ENCODE results near the gene ASXL2.

The ASXL2 gene

DNA sequence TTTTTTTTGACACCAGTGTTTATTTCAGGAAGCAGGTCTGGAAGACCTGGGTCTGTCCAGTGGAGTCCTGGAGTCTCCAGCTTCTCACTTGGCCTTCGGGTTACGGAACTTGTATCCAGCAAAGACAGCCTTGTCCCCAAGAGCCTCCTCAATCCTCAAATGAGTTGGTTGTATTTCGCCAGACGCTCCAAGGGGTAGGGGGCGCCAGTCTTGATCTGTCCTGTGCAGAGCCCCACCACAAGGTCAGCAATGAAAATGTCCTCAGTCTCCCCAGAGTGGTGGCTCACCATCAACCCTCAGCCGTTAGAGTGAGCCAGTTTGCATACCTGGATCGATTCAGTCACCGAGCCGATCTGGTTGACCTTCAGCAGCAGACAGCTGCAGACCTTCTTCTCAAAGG is 21.9 kb downstream of the ASXL2 start:
- Histone ChIP-seq H3K4me2 (no peak overlapping the region), H3K79me2 (ENCODE audit: insufficient read depth, low read depth) (peaks cover 44% of the 10 kb centered on the region), H3K27me3 (ENCODE audit: insufficient read depth, low read depth) (no peaks in the 10 kb centered on the region), H3K4me1 (ENCODE audit: low read depth, poor library complexity, severe bottlenecking) (peaks cover 22% of the 10 kb centered on the region), H3K4me3 (IDR thresholded peaks at IDR 0.05; ENCODE audit: insufficient read depth, low read depth, low read length) (no peak overlapping the region), H3K27ac (no peak overlapping the region), H3K36me3 (ENCODE audit: insufficient read depth) (no peaks in the 10 kb centered on the region), H2AFZ (ENCODE audit: low read depth) (no peak overlapping the region), H4K20me1 (ENCODE audit: insufficient read depth) (no peaks in the 10 kb centered on the region), H3K9ac (no peak overlapping the region)
- TF ChIP-seq, protein P1, sequence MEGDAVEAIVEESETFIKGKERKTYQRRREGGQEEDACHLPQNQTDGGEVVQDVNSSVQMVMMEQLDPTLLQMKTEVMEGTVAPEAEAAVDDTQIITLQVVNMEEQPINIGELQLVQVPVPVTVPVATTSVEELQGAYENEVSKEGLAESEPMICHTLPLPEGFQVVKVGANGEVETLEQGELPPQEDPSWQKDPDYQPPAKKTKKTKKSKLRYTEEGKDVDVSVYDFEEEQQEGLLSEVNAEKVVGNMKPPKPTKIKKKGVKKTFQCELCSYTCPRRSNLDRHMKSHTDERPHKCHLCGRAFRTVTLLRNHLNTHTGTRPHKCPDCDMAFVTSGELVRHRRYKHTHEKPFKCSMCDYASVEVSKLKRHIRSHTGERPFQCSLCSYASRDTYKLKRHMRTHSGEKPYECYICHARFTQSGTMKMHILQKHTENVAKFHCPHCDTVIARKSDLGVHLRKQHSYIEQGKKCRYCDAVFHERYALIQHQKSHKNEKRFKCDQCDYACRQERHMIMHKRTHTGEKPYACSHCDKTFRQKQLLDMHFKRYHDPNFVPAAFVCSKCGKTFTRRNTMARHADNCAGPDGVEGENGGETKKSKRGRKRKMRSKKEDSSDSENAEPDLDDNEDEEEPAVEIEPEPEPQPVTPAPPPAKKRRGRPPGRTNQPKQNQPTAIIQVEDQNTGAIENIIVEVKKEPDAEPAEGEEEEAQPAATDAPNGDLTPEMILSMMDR (conservative IDR thresholded peaks at IDR 0.05; ENCODE audit: low read depth, low read length): no peak

DNA sequence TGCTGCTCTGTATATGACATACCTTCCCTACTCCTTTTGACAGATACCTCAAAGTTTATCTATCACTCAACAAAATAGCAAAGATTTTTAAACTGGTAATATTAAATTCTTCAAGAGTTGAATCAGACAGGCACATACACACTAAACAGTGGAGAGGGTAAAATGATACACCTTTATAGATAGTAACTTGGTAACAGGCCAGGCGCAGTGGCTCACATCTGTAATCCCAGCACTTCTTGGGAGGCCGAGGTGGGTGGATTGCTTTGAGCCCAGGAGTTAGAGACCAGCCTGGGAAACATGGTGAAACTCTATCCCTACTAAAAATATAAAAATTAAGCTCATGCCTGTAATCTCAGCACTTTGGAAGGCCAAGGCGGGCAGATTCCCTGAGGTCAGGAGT is 23.2 kb downstream of the ASXL2 start:
- H3K27me3 ChIP-seq (ENCODE audit: insufficient read depth, low read depth): no peaks in the 10 kb centered on the region
- no peak overlapping the region for H3K27ac ChIP-seq
- H4K20me1 ChIP-seq (ENCODE audit: insufficient read depth): no peaks in the 10 kb centered on the region
- no peak overlapping the region for H3K9ac ChIP-seq
- peaks cover 38% of the 10 kb centered on the region for H3K79me2 ChIP-seq (ENCODE audit: insufficient read depth, low read depth)
- H3K36me3 ChIP-seq (ENCODE audit: insufficient read depth): no peaks in the 10 kb centered on the region
- no peak overlapping the region for H3K4me2 ChIP-seq
- H3K4me3 ChIP-seq (IDR thresholded peaks at IDR 0.05; ENCODE audit: insufficient read depth, low read depth, low read length): no peak overlapping the region
- TF ChIP-seq, protein P1 (conservative IDR thresholded peaks at IDR 0.05; ENCODE audit: low read depth, low read length): no peak
- no peak overlapping the region for H2AFZ ChIP-seq (ENCODE audit: low read depth)
- H3K4me1 ChIP-seq (ENCODE audit: low read depth, poor library complexity, severe bottlenecking): peaks cover 27% of the 10 kb centered on the region

DNA sequence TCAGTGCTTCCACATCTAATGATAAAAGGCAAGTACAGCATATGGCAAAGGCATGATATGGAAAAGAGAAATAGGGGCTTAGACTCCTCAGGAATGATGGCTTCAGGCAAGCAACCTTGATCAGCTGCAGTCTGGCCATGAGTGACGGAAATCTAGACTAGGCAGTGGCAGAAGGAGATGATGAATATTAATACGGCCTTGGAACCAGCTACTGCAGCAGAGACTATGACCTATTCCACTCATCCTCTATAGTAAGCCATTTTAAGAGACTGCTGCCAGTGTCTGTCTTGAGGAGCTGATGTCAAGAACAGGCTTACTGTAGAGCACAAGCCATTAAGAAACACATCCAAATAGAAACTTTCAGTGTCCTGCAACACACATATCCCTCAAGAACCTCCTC is 23.7 kb downstream of the ASXL2 start:
- Histone ChIP-seq H3K36me3 (ENCODE audit: insufficient read depth) (no peaks in the 10 kb centered on the region), H3K79me2 (ENCODE audit: insufficient read depth, low read depth) (peaks cover 33% of the 10 kb centered on the region), H2AFZ (ENCODE audit: low read depth) (no peak overlapping the region), H3K4me3 (IDR thresholded peaks at IDR 0.05; ENCODE audit: insufficient read depth, low read depth, low read length) (no peak overlapping the region), H4K20me1 (ENCODE audit: insufficient read depth) (no peaks in the 10 kb centered on the region), H3K27me3 (ENCODE audit: insufficient read depth, low read depth) (no peaks in the 10 kb centered on the region), H3K9ac (no peak overlapping the region), H3K4me2 (no peak overlapping the region), H3K27ac (no peak overlapping the region), H3K4me1 (ENCODE audit: low read depth, poor library complexity, severe bottlenecking) (peaks cover 27% of the 10 kb centered on the region)
- TF ChIP-seq, protein P1 (conservative IDR thresholded peaks at IDR 0.05; ENCODE audit: low read depth, low read length): no peak

DNA sequence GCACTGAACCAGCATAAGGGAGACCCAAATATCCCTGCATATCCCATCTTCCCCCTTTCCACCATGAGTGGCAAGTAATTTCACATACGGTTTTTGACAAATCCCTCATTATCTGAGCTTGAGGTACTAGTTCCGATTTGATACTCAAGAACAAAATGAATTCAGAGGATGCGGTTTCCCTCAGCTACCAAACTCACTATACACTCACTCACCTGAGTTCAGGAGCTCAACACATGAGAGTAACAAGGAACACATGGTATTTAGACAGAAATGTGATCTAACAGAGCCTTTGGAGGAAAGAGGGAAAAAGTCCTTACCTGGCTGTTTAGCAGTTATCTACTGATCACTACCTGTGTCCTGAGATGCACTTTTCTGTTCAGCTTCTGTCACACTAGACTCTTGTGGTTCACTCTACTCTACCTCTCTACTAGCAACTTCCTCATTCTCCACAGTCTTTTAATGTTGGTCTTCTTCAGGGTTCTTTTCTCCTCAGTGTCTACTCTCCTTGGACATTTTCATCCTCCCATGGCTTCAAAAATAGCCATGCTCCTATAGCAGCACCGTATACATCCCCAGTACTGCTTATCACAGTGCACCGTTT is 25.1 kb downstream of the ASXL2 start:
- no peak overlapping the region for H3K9ac ChIP-seq

More for the DNA sequence above, 25.1 kb downstream of the ASXL2 start:
- no peaks in the 10 kb centered on the region for H4K20me1 ChIP-seq (ENCODE audit: insufficient read depth)
- H3K4me1 ChIP-seq (ENCODE audit: low read depth, poor library complexity, severe bottlenecking): peaks cover 27% of the 10 kb centered on the region
- peaks cover 27% of the 10 kb centered on the region for H3K79me2 ChIP-seq (ENCODE audit: insufficient read depth, low read depth)
- TF ChIP-seq, protein P1 (conservative IDR thresholded peaks at IDR 0.05; ENCODE audit: low read depth, low read length): no peak
- H3K4me3 ChIP-seq (IDR thresholded peaks at IDR 0.05; ENCODE audit: insufficient read depth, low read depth, low read length): no peak overlapping the region
- H3K36me3 ChIP-seq (ENCODE audit: insufficient read depth): no peaks in the 10 kb centered on the region
- H2AFZ ChIP-seq (ENCODE audit: low read depth): no peak overlapping the region
- H3K27me3 ChIP-seq (ENCODE audit: insufficient read depth, low read depth): no peaks in the 10 kb centered on the region
- no peak overlapping the region for H3K4me2 ChIP-seq
- no peak overlapping the region for H3K27ac ChIP-seq
